ENCODE measurements around the gene LRR1.

DNA sequence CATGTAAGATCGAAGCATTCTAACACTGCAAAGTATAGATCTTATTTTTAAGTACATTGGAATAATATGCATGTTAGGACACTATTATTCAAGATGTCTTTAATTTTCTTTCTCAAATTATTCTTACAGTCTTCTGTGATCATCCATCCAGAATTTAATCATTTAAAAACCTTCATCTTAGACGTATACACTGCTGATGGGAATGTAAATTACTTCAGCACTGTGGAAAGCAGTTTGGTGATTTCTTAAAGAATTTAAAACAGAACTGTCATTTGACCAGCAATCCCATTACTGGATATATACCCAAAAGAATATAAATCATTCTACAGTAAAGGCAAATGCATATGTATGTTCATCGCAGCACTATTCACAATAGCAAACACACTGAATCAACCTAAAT lies 9.4 kb upstream of the LRR1 start:
- TF ChIP-seq POLR2A (IDR thresholded peaks at IDR 0.05; ENCODE audit: low read depth, low read length) = no peak
- no peak for TF ChIP-seq POLR2AphosphoS5 (IDR thresholded peaks at IDR 0.05; ENCODE audit: low read depth, low read length)
- no peak for TF ChIP-seq TAF1 (IDR thresholded peaks at IDR 0.05; ENCODE audit: borderline replicate concordance, low read depth, low read length)
